K562 (cell line): ENCODE measurements around the gene TUBB4B. TPM values are rescaled to one million over a fixed set of nuclear protein-coding genes. Genes with fewer than 3 reads are reported as not detected.
A peak's percentile ranks its signal among the peaks of the same experiment; 100 is the strongest.

Source experiments
- CREBBP ChIP-seq: IDR thresholded peaks from one replicate; pipeline ENCODE4 v1.6.1; 2012; ENCODE audit warnings: low read depth, mild to moderate bottlenecking, control low read depth, inconsistent platforms, low read length
- DMBX1 ChIP-seq: fragments of 250-450 bp; sonication (Bioruptor Pico); IDR thresholded peaks from 2 replicates; pipeline ENCODE4 v1.8.0; 2022; ENCODE audit warnings: inconsistent platforms, mild to moderate bottlenecking, moderate library complexity, borderline replicate concordance
- HEY1 ChIP-seq: fragments of 250-450 bp; sonication (Bioruptor Pico); IDR thresholded peaks from 2 replicates; pipeline ENCODE4 v1.5.0; 2020; ENCODE audit warnings: mild to moderate bottlenecking, moderate library complexity, borderline replicate concordance
- KAT2B ChIP-seq: IDR thresholded peaks from one replicate; pipeline ENCODE4 v1.6.1; 2012; ENCODE audit warnings: low read depth, mild to moderate bottlenecking, control low read depth, inconsistent platforms, low read length, moderate library complexity
- KHSRP ChIP-seq: fragments of 450-650 bp; IDR thresholded peaks from 2 replicates; pipeline ENCODE4 v1.6.1; 2017
- LEF1 ChIP-seq: fragments of 450-650 bp; IDR thresholded peaks from 2 replicates; pipeline ENCODE4 v1.6.1; 2016; ENCODE audit warnings: mild to moderate bottlenecking
- MCM5 ChIP-seq: fragments of 450-650 bp; IDR thresholded peaks from 2 replicates; pipeline ENCODE4 v1.6.1; 2016; ENCODE audit warnings: low read depth
- NCOA6 ChIP-seq: fragments of 450-650 bp; IDR thresholded peaks from 2 replicates; pipeline ENCODE4 v1.6.1; 2017; ENCODE audit warnings: mild to moderate bottlenecking
- OTX1 ChIP-seq: fragments of 450-650 bp; formaldehyde crosslinking; IDR thresholded peaks from 2 replicates; pipeline ENCODE4 v1.4.0; 2022; ENCODE audit warnings: mild to moderate bottlenecking
- PHB2 ChIP-seq: fragments of 450-650 bp; IDR thresholded peaks from 2 replicates; pipeline ENCODE4 v1.6.1; 2017; ENCODE audit warnings: low read depth
- POLR2H ChIP-seq: IDR thresholded peaks from 2 replicates; pipeline ENCODE4 v1.6.1; 2016; ENCODE audit warnings: missing genetic modification characterization, low read depth, mild to moderate bottlenecking, control low read depth, missing compliant biosample characterization, moderate library complexity
- RBM14 ChIP-seq: fragments of 200-400 bp; formaldehyde crosslinking; IDR thresholded peaks from 2 replicates; pipeline ENCODE4 v1.6.1; 2018; ENCODE audit warnings: low read depth, mild to moderate bottlenecking, low read length, moderate library complexity, borderline replicate concordance; ENCODE audit not compliant: insufficient read depth
- REST ChIP-seq, 2 experiments: fragments of 450-650 bp; formaldehyde crosslinking in 1 of 2; IDR thresholded peaks; 2 replicates each; pipeline versions ENCODE4 v1.4.0 to v1.6.1; 2014 to 2020; ENCODE audit warnings: mild to moderate bottlenecking in 2 of 2, borderline replicate concordance in 1 of 2, low read depth in 1 of 2
- SAFB ChIP-seq: fragments of 200-400 bp; formaldehyde crosslinking; IDR thresholded peaks from 2 replicates; pipeline ENCODE4 v1.6.1; 2017; ENCODE audit warnings: low read depth, low read length, borderline replicate concordance
- TAL1 ChIP-seq: fragments of 450-650 bp; IDR thresholded peaks from 2 replicates; pipeline ENCODE4 v1.6.1; 2016; ENCODE audit warnings: mild to moderate bottlenecking
- TEAD4 ChIP-seq, 2 experiments: sonication (generic) in 1 of 2; formaldehyde crosslinking in 1 of 2; IDR thresholded peaks; 2 replicates each; pipeline versions ENCODE4 v1.6.1 to v1.8.0; 2012 to 2022; ENCODE audit warnings: borderline replicate concordance in 1 of 2, inconsistent platforms in 1 of 2, low read length in 1 of 2, mild to moderate bottlenecking in 1 of 2, missing genetic modification reagents in 1 of 2
- TRIM28 ChIP-seq: fragments of 450-650 bp; IDR thresholded peaks from 2 replicates; pipeline ENCODE4 v1.6.1; 2017
- ZBED1 ChIP-seq: IDR thresholded peaks from 2 replicates; pipeline ENCODE4 v1.6.1; 2014
- ZBTB49 ChIP-seq: sonication (generic); formaldehyde crosslinking; IDR thresholded peaks from 2 replicates; pipeline ENCODE4 v1.8.0; 2022; ENCODE audit warnings: missing genetic modification reagents, mild to moderate bottlenecking, borderline replicate concordance
- polyA plus RNA-seq, 8 experiments: library from polyadenylated mRNA; depleted of rRNA in 4 of 8; stranded (reverse) in 5 of 8; unstranded in 3 of 8; fragments of >200 nt; fragmentation: Nextera tagmentation in 2 of 8; fragmentation: Illumina TruSeq in 1 of 8; extraction: Ambion mirVana in 2 of 8; extraction: Trizol in 1 of 8; gene quantifications; 2 replicates each; pipeline versions ENCODE4 v1.2.1 to v1.2.3, GENCODE V29; 2011 to 2014; ENCODE audit warnings: inconsistent platforms in 1 of 8, missing spikeins in 1 of 8
- total RNA-seq, 7 experiments: library from RNA; depleted of rRNA in 6 of 7; stranded (reverse); fragments of >200 nt in 6 of 7; fragmentation: Illumina TruSeq in 2 of 7; extraction: Trizol in 2 of 7; gene quantifications; 2 replicates each; pipeline versions ENCODE4 v1.2.1 to v1.2.3, GENCODE V29; 2011 to 2021; ENCODE audit warnings: low replicate concordance in 1 of 7

Gene TUBB4B
- total and polyA plus RNA-seq, 9 of the 15 experiments (the other 6 are each of a cell fraction or from before 2014, with no cell fraction given): 24.1 to 443 (median 268) TPM

- TF ChIP-seq REST (IDR thresholded peaks at IDR 0.05; ENCODE audit: borderline replicate concordance) (peak; percentile 39; the same call in 1 of the 2 replicates), REST (CRISPR knock-in tag; IDR thresholded peaks at IDR 0.05; ENCODE audit: low read depth) (no peak; the same call in 1 of the 2 replicates), NCOA6 (no peak), ZBED1 (no peak), POLR2H (tag) (peak; percentile 84), TAL1 (no peak), TEAD4 (IDR thresholded peaks at IDR 0.05; ENCODE audit: low read length) (no peak; the same call in 1 of the 2 replicates), TEAD4 (CRISPR knock-in tag; IDR thresholded peaks at IDR 0.05; ENCODE audit: borderline replicate concordance) (no peak), CREBBP (no peak), OTX1 (CRISPR knock-in tag) (no peak), SAFB (no peak), KAT2B (peak; percentile 46), HEY1 (no peak), MCM5 (no peak), PHB2 (no peak), KHSRP (no peak), TRIM28 (no peak), RBM14 (0 out of 2 replicates have a peak, but pooled peaks have one; percentile 23), DMBX1 (CRISPR knock-in tag) (no peak), ZBTB49 (CRISPR knock-in tag) (no peak), LEF1 (peak; percentile 83)
These were observed 36.4 kb downstream of the TUBB4B start, which contains the start of gene TOR4A (continued) for GRCh38 chr9:137277329-137278041.
